ENCODE data around the gene MEIOSIN. TPM values are rescaled to one million over a fixed set of nuclear protein-coding genes. Genes with fewer than 3 reads are reported as not detected.
A peak's percentile ranks its signal among the peaks of the same experiment; 100 is the strongest.

The MEIOSIN gene
- total and polyA plus RNA-seq, 2 of the 4 experiments (the other 2 are of a cell fraction), result not detected

GRCh38 chr19:45779231-45780145, 46.2 kb downstream of the MEIOSIN start:
- Histone ChIP-seq H3K9ac (ENCODE audit: low read depth, low read length) (no peak overlapping the region), H3K4me1 (ENCODE audit: control insufficient read depth, insufficient read depth, low read length) (peaks cover 28% of the 10 kb centered on the region), H2BK120ac (ENCODE audit: low read depth, low read length) (no peak overlapping the region), H2AK5ac (ENCODE audit: low read depth, low read length) (no peak overlapping the region; the same call in 1 of the 2 replicates), H2AFZ (replicated peaks; ENCODE audit: low read length, poor library complexity) (no peak overlapping the region), H3K79me1 (ENCODE audit: low read depth in 1 of 2, low read length in 2 of 2) (peaks cover 23 to 66% of the 10 kb centered on the region in 2 experiments), H4K91ac (ENCODE audit: insufficient read depth, low read depth, low read length) (no peak overlapping the region), H3K23ac (ENCODE audit: low read depth, low read length) (0 out of 2 replicates have a peak overlapping the region, but pooled peaks have one; percentile 60), H3K4me2 (ENCODE audit: low read depth, low read length) (no peak overlapping the region), H3K9me1 (ENCODE audit: insufficient read depth, low read length) (peaks cover 15% of the 10 kb centered on the region), H2BK20ac (ENCODE audit: low read depth, low read length) (no peak overlapping the region), H4K8ac (ENCODE audit: low read depth in 2 of 2, low read length in 2 of 2) (no peak overlapping the region), H4K20me1 (ENCODE audit: insufficient read depth, low read length) (peaks cover 30% of the 10 kb centered on the region), H2BK15ac (ENCODE audit: low read depth, low read length) (no peak overlapping the region), H3K27me3 (ENCODE audit: control insufficient read depth, insufficient read depth, low read length) (no peaks in the 10 kb centered on the region), H3K9me3 (ENCODE audit: control insufficient read depth, insufficient read depth, low read length) (no peaks in the 10 kb centered on the region), H3K56ac (ENCODE audit: extremely low read depth, insufficient read depth, low read length) (no peak overlapping the region), H3K18ac (ENCODE audit: low read depth, low read length) (no peak overlapping the region), H3K4me3 (ENCODE audit: insufficient read depth, low read depth, low read length) (no peak overlapping the region), H4K5ac (ENCODE audit: low read depth, low read length) (no peak overlapping the region), H3K27ac (ENCODE audit: insufficient read depth, low read length) (no peak overlapping the region), H2BK5ac (ENCODE audit: low read depth, low read length, poor library complexity, severe bottlenecking) (no peak overlapping the region), H3K4ac (ENCODE audit: low read depth, low read length) (no peak overlapping the region), H3K36me3 (ENCODE audit: control insufficient read depth, insufficient read depth, low read length) (peaks cover 33% of the 10 kb centered on the region), H3K14ac (replicated peaks; ENCODE audit: low read depth, low read length) (no peak overlapping the region), H2AK9ac (replicated peaks; ENCODE audit: low read depth, low read length, poor library complexity) (peak overlapping the region; percentile 70)
- intact Hi-C loops (cut with micrococcal nuclease) (no loop called here), in situ Hi-C loops (cut with MboI; ENCODE audit: low sequenced_read_pairs) (no loop called here), dilution Hi-C loops (cut with HindIII; ENCODE audit: low sequenced_read_pairs, unreplicated experiment) (no loop called here)
- POLR2A ChIA-PET (ENCODE audit: unreplicated experiment), result no interaction called here
- BruUV-seq (replicated peaks), result no TSS peak
- DNase-seq (no peak), ATAC-seq (ENCODE audit: low read depth) (peak; percentile 16; the same call in 1 of the 2 replicates)
- WGBS, 2 experiments (ENCODE audit: extremely low coverage in 2 of 2, insufficient read length in 1 of 2), result 48% methylated on average over 18 of the region's 48 CpGs; no CpG with 5 or more reads in 1 of the 2 experiments
- CTCF ChIA-PET, result no interaction called here
- no peak for TF ChIP-seq RAD21 (IDR thresholded peaks at IDR 0.05; ENCODE audit: low read length)
- no peak for TF ChIP-seq USF2 (IDR thresholded peaks at IDR 0.05; ENCODE audit: low read depth, low read length)
- TF ChIP-seq RFX5 (IDR thresholded peaks at IDR 0.05; ENCODE audit: low read depth, low read length), result no peak
- no peak for TF ChIP-seq RCOR1 (IDR thresholded peaks at IDR 0.05; ENCODE audit: insufficient replicate concordance, low read length)
- TF ChIP-seq CEBPB (IDR thresholded peaks at IDR 0.05; ENCODE audit: low read depth, low read length), result no peak
- TF ChIP-seq MAZ (IDR thresholded peaks at IDR 0.05; ENCODE audit: borderline replicate concordance, low read depth, low read length), result no peak
- TF ChIP-seq FOS (IDR thresholded peaks at IDR 0.05; ENCODE audit: low read depth, low read length), result no peak
- TF ChIP-seq, protein P1, sequence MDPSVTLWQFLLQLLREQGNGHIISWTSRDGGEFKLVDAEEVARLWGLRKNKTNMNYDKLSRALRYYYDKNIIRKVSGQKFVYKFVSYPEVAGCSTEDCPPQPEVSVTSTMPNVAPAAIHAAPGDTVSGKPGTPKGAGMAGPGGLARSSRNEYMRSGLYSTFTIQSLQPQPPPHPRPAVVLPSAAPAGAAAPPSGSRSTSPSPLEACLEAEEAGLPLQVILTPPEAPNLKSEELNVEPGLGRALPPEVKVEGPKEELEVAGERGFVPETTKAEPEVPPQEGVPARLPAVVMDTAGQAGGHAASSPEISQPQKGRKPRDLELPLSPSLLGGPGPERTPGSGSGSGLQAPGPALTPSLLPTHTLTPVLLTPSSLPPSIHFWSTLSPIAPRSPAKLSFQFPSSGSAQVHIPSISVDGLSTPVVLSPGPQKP (IDR thresholded peaks at IDR 0.05; ENCODE audit: borderline replicate concordance, low read depth, low read length), result no peak
- no peak for TF ChIP-seq MXI1 (IDR thresholded peaks at IDR 0.05; ENCODE audit: borderline replicate concordance, low read depth, low read length)
- TF ChIP-seq MAFK (IDR thresholded peaks at IDR 0.05; ENCODE audit: low read depth, low read length), result no peak
- no peak for TF ChIP-seq CHD1 (IDR thresholded peaks at IDR 0.05; ENCODE audit: low read depth, low read length)
- TF ChIP-seq BHLHE40 (IDR thresholded peaks at IDR 0.05; ENCODE audit: low read depth, low read length), result no peak
- no peak for TF ChIP-seq SMC3 (IDR thresholded peaks at IDR 0.05; ENCODE audit: low read depth, low read length)
- no peak for TF ChIP-seq POLR2A (IDR thresholded peaks at IDR 0.05; ENCODE audit: low read depth, low read length)
